Immature natural killer cell (primary cell): ENCODE results near the gene REEP1. TPM values are rescaled to one million over a fixed set of nuclear protein-coding genes. Genes with fewer than 3 reads are reported as not detected.
A peak's percentile ranks its signal among the peaks of the same experiment; 100 is the strongest.
"Not testable (repeated sequence)": the region's sequence is repeated elsewhere in the genome, so short reads cannot be mapped to it uniquely, and the experiment has no call there.

Source experiments
- DNase-seq, 3 donors: peaks; one replicate each; pipeline ENCODE4 v3.0.0; 2022; ENCODE audit warnings: mixed read lengths in 1 of 3
- H3K27ac Mint-ChIP-seq, 6 donors: one replicate each; pipeline ENCODE4 v1.8.0; 2020; ENCODE audit warnings: mixed read lengths in 6 of 6, mild to moderate bottlenecking in 5 of 6, inconsistent platforms in 4 of 6, moderate library complexity in 3 of 6
- H3K27me3 Mint-ChIP-seq, 3 donors: one replicate each; pipeline ENCODE4 v1.8.0; 2020 to 2021; ENCODE audit warnings: low read depth in 3 of 3, mild to moderate bottlenecking in 3 of 3, mixed read lengths in 3 of 3, moderate library complexity in 3 of 3, inconsistent platforms in 1 of 3
- H3K36me3 Mint-ChIP-seq, 3 donors: one replicate each; pipeline ENCODE4 v1.8.0; 2020; ENCODE audit warnings: mixed read lengths in 3 of 3, inconsistent platforms in 2 of 3, mild to moderate bottlenecking in 2 of 3
- H3K4me1 Mint-ChIP-seq, 2 donors: one replicate each; pipeline ENCODE4 v1.8.0; 2020; ENCODE audit warnings: inconsistent platforms in 2 of 2, mild to moderate bottlenecking in 2 of 2, mixed read lengths in 2 of 2, moderate library complexity in 1 of 2
- H3K4me3 Mint-ChIP-seq, 5 donors: one replicate each; pipeline ENCODE4 v1.8.0; 2020; ENCODE audit warnings: mild to moderate bottlenecking in 5 of 5, mixed read lengths in 5 of 5, inconsistent platforms in 3 of 5, moderate library complexity in 3 of 5
- H3K9me3 Mint-ChIP-seq, 6 donors: one replicate each; pipeline ENCODE4 v1.8.0; 2020; ENCODE audit warnings: mild to moderate bottlenecking in 6 of 6, mixed read lengths in 6 of 6, inconsistent platforms in 4 of 6, moderate library complexity in 3 of 6
- polyA plus RNA-seq, 3 donors: library from polyadenylated mRNA; unstranded; fragments of 300-500 nt; fragmentation: Illumina TruSeq; gene quantifications; one replicate each; pipeline ENCODE4 v1.2.3, GENCODE V29; 2021

The REEP1 gene
- polyA plus RNA-seq, 3 donors from 2014 or later, result not detected

GRCh38 chr2:86211033-86211795 is 126.2 kb downstream of the REEP1 start:
- Mint-ChIP-seq H3K9me3 (no peaks in the 10 kb centered on the region), H3K27me3 (peaks cover 0 to under 1% (median 0%) of the 10 kb centered on the region in 3 donors), H3K27ac (no peak overlapping the region), H3K36me3 (peaks cover 39 to 52% (median 40%) of the 10 kb centered on the region in 3 donors), H3K4me3 (no peak overlapping the region), H3K4me1 (no peaks in the 10 kb centered on the region)
- DNase-seq, result no peak

- peaks cover 28 to 38% of the 10 kb centered on the region in 2 donors for H3K4me1 Mint-ChIP-seq
- no peak for DNase-seq
- H3K36me3 Mint-ChIP-seq, result peaks cover 16 to 20% (median 16%) of the 10 kb centered on the region in 3 donors
- H3K27me3 Mint-ChIP-seq, result peaks cover 0 to under 1% (median 0%) of the 10 kb centered on the region in 3 donors
- no peak overlapping the region for H3K4me3 Mint-ChIP-seq
- no peak overlapping the region for H3K27ac Mint-ChIP-seq
- H3K9me3 Mint-ChIP-seq, result no peaks in the 10 kb centered on the region
These were observed 133.0 kb downstream of the REEP1 start for GRCh38 chr2:86204458-86204857.

GRCh38 chr2:86203614-86204013 is 133.8 kb downstream of the REEP1 start:
- Mint-ChIP-seq H3K9me3 (no peaks in the 10 kb centered on the region), H3K36me3 (peaks cover 11 to 14% (median 13%) of the 10 kb centered on the region in 3 donors), H3K27me3 (peaks cover 0 to 4% (median 3%) of the 10 kb centered on the region in 3 donors), H3K4me3 (no peak overlapping the region), H3K4me1 (peaks cover 31 to 44% of the 10 kb centered on the region in 2 donors), H3K27ac (peak overlapping the region in 1 of 6 donors; percentile 12)
- no peak for DNase-seq

GRCh38 chr2:86202702-86203101 is 134.7 kb downstream of the REEP1 start:
- DNase-seq, result no peak
- no peak overlapping the region for H3K4me3 Mint-ChIP-seq
- H3K9me3 Mint-ChIP-seq, result no peaks in the 10 kb centered on the region
- H3K4me1 Mint-ChIP-seq, result peaks cover 31 to 44% of the 10 kb centered on the region in 2 donors
- peaks cover 0 to 4% (median 4%) of the 10 kb centered on the region in 3 donors for H3K27me3 Mint-ChIP-seq
- H3K36me3 Mint-ChIP-seq, result peaks cover 9 to 12% (median 11%) of the 10 kb centered on the region in 3 donors
- H3K27ac Mint-ChIP-seq, result peak overlapping the region in 1 of 6 donors; percentile 58

- Mint-ChIP-seq H3K36me3 (peaks cover 8 to 12% (median 11%) of the 10 kb centered on the region in 3 donors), H3K27ac (peak overlapping the region in 2 of 6 donors; percentile 39 to 81), H3K4me1 (peaks cover 31 to 44% of the 10 kb centered on the region in 2 donors), H3K4me3 (no peak overlapping the region), H3K9me3 (no peaks in the 10 kb centered on the region), H3K27me3 (peaks cover 0 to 4% (median 4%) of the 10 kb centered on the region in 3 donors)
- no peak for DNase-seq
These were observed 135.1 kb downstream of the REEP1 start for GRCh38 chr2:86202336-86202692.

- peaks cover 3 to 7% (median 7%) of the 10 kb centered on the region in 3 donors for H3K36me3 Mint-ChIP-seq
These were observed 135.6 kb downstream of the REEP1 start for GRCh38 chr2:86201671-86202335.

GRCh38 chr2:86200564-86200963 is 136.9 kb downstream of the REEP1 start:
- H3K9me3 Mint-ChIP-seq, DNase-seq, H3K36me3 Mint-ChIP-seq, H3K27me3 Mint-ChIP-seq: not testable (repeated sequence)
- H3K27ac Mint-ChIP-seq, result peak overlapping the region in 4 of 6 donors; percentile 15 to 90 (median 28)
- peak overlapping the region; percentile 63 to 100 (median 95) for H3K4me3 Mint-ChIP-seq
- peaks cover 40 to 57% of the 10 kb centered on the region in 2 donors for H3K4me1 Mint-ChIP-seq

More at GRCh38 chr2:86201671-86202335, 135.6 kb downstream of the REEP1 start:
- Mint-ChIP-seq H3K9me3 (no peaks in the 10 kb centered on the region), H3K27ac (peak overlapping the region in 3 of 6 donors; percentile 39 to 81 (median 60)), H3K4me3 (peak overlapping the region in 1 of 5 donors; percentile 4), H3K4me1 (peaks cover 34 to 48% of the 10 kb centered on the region in 2 donors), H3K27me3 (peaks cover 0 to 4% (median 4%) of the 10 kb centered on the region in 3 donors)
- no peak for DNase-seq

GRCh38 chr2:86199834-86200177 is 137.6 kb downstream of the REEP1 start:
- peak overlapping the region; percentile 90 to 99 (median 94) for H3K27ac Mint-ChIP-seq
- H3K27me3 Mint-ChIP-seq, result peaks cover 9 to 13% (median 11%) of the 10 kb centered on the region in 3 donors
- H3K36me3 Mint-ChIP-seq, result peaks cover 0 to 4% (median 3%) of the 10 kb centered on the region in 3 donors
- peaks cover 43 to 63% of the 10 kb centered on the region in 2 donors for H3K4me1 Mint-ChIP-seq
- peak overlapping the region; percentile 94 to 100 (median 99) for H3K4me3 Mint-ChIP-seq
- no peak for DNase-seq
- H3K9me3 Mint-ChIP-seq, result no peaks in the 10 kb centered on the region

- no peaks in the 10 kb centered on the region for H3K9me3 Mint-ChIP-seq
- peaks cover 46 to 66% of the 10 kb centered on the region in 2 donors for H3K4me1 Mint-ChIP-seq
- peak overlapping the region; percentile 84 to 98 (median 94) for H3K27ac Mint-ChIP-seq
- DNase-seq, result no peak
- H3K4me3 Mint-ChIP-seq, result peak overlapping the region; percentile 89 to 97 (median 93)
- H3K27me3 Mint-ChIP-seq, result peaks cover 9 to 16% (median 13%) of the 10 kb centered on the region in 3 donors
- peaks cover 0 to 3% (median 0%) of the 10 kb centered on the region in 3 donors for H3K36me3 Mint-ChIP-seq
These were observed 141.5 kb downstream of the REEP1 start for GRCh38 chr2:86195808-86196387.

GRCh38 chr2:86195055-86195807 is 142.2 kb downstream of the REEP1 start, which contains the start of gene IMMT:
IMMT (minus strand) TSS chr2:86195462; CDS start chr2:86195382, 80 bp downstream.
- peak within 1 kb of the TSS; percentile 89 to 97 (median 93) for H3K4me3 Mint-ChIP-seq
- peak within 1 kb of the TSS; percentile 84 to 98 (median 94) for H3K27ac Mint-ChIP-seq
- H3K36me3 Mint-ChIP-seq, result peaks cover 0 to 3% (median 3%) of the 10 kb centered on the region in 3 donors
- H3K27me3 Mint-ChIP-seq, result peaks cover 9 to 16% (median 13%) of the 10 kb centered on the region in 3 donors
- peak; percentile 88 to 94 (median 94) for DNase-seq
- H3K9me3 Mint-ChIP-seq, result no peaks in the 10 kb centered on the region
- H3K4me1 Mint-ChIP-seq, result peaks cover 45 to 66% of the 10 kb centered on the region in 2 donors

GRCh38 chr2:86194751-86195054 is 142.7 kb downstream of the REEP1 start:
- Mint-ChIP-seq H3K36me3 (peaks cover 0 to 4% (median 3%) of the 10 kb centered on the region in 3 donors), H3K27ac (peak overlapping the region; percentile 84 to 98 (median 94)), H3K4me3 (peak overlapping the region; percentile 89 to 97 (median 93)), H3K27me3 (peaks cover 9 to 16% (median 13%) of the 10 kb centered on the region in 3 donors), H3K4me1 (peaks cover 45 to 66% of the 10 kb centered on the region in 2 donors), H3K9me3 (no peaks in the 10 kb centered on the region)
- no peak for DNase-seq

GRCh38 chr2:86193901-86194567 is 143.4 kb downstream of the REEP1 start:
- peaks cover 42 to 64% of the 10 kb centered on the region in 2 donors for H3K4me1 Mint-ChIP-seq
- no peak for DNase-seq
- H3K9me3 Mint-ChIP-seq, result no peaks in the 10 kb centered on the region
- peak overlapping the region; percentile 89 to 97 (median 93) for H3K4me3 Mint-ChIP-seq
- H3K27ac Mint-ChIP-seq, result peak overlapping the region; percentile 84 to 98 (median 94)
- H3K36me3 Mint-ChIP-seq, result peaks cover 0 to 4% (median 0%) of the 10 kb centered on the region in 3 donors
- H3K27me3 Mint-ChIP-seq, result peaks cover 9 to 11% (median 11%) of the 10 kb centered on the region in 3 donors
